Tibial nerve (tissue), 4 donors: ENCODE measurements around the gene GBF1.

Experiments used
- EP300 ChIP-seq, 2 donors: sonication (generic); formaldehyde crosslinking; IDR thresholded peaks; one replicate each; pipeline ENCODE4 v1.6.1; 2017; ENCODE audit warnings: antibody characterized with exemption in 2 of 2, mild to moderate bottlenecking in 1 of 2
- POLR2A ChIP-seq, 2 donors: fragments of 450-650 bp; IDR thresholded peaks; one replicate each; pipeline ENCODE4 v1.6.1; 2017; ENCODE audit warnings: antibody characterized with exemption in 2 of 2, mild to moderate bottlenecking in 2 of 2, moderate library complexity in 2 of 2
- TF ChIP-seq, protein P1 (sequence below), 5 experiments: fragments of 200-600 bp in 3 of 5; fragments of 450-650 bp in 2 of 5; sonication (generic) in 3 of 5; IDR thresholded peaks; one replicate each; pipeline ENCODE4 v1.5.1; 2016 to 2019; ENCODE audit warnings: antibody characterized with exemption in 5 of 5, mild to moderate bottlenecking in 3 of 5, moderate library complexity in 2 of 5

DNA sequence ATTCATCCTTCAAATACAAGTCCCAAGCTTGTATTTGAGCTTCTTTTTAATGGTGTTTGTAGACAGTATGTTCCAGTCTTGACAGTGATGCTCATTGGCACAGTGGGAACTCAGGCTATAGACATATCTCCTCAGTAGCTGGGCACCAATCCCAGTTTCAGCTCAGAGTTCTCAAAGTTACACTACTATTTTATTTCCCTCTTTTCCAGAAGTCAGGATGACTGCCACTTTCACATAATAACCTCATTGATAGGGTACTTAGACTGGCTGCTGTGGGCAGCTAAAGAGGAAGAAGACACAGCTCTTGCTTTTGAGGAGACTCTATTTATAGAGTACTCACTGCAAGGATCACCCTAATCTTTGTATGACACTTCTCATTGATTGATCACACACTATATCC, 2.4 kb downstream of the GBF1 start:
- TF ChIP-seq, protein P1, sequence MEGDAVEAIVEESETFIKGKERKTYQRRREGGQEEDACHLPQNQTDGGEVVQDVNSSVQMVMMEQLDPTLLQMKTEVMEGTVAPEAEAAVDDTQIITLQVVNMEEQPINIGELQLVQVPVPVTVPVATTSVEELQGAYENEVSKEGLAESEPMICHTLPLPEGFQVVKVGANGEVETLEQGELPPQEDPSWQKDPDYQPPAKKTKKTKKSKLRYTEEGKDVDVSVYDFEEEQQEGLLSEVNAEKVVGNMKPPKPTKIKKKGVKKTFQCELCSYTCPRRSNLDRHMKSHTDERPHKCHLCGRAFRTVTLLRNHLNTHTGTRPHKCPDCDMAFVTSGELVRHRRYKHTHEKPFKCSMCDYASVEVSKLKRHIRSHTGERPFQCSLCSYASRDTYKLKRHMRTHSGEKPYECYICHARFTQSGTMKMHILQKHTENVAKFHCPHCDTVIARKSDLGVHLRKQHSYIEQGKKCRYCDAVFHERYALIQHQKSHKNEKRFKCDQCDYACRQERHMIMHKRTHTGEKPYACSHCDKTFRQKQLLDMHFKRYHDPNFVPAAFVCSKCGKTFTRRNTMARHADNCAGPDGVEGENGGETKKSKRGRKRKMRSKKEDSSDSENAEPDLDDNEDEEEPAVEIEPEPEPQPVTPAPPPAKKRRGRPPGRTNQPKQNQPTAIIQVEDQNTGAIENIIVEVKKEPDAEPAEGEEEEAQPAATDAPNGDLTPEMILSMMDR (IDR thresholded peaks at IDR 0.05) = no peak
- TF ChIP-seq EP300 (IDR thresholded peaks at IDR 0.05) (no peak), POLR2A (IDR thresholded peaks at IDR 0.05) (no peak)
